Measurements from ENCODE around the gene CIBAR2. TPM values are rescaled to one million over a fixed set of nuclear protein-coding genes. Genes with fewer than 3 reads are reported as not detected.
"Not testable (repeated sequence)": the region's sequence is repeated elsewhere in the genome, so short reads cannot be mapped to it uniquely, and the experiment has no call there.

Gene CIBAR2
- total RNA-seq, 2 donors from 2014 or later: not detected

GRCh38 chr16:85054948-85055492 lies 57.3 kb downstream of the CIBAR2 start:
- no peaks in the 10 kb centered on the region for H3K36me3 ChIP-seq
- intact Hi-C loops (cut with DNase I): no loop called here
- TF ChIP-seq POLR2AphosphoS5 (IDR thresholded peaks at IDR 0.05): no peak
- no peak for TF ChIP-seq POLR2A (IDR thresholded peaks at IDR 0.05)
- TF ChIP-seq CTCF (IDR thresholded peaks at IDR 0.05): no peak
- no peaks in the 10 kb centered on the region for H3K4me1 ChIP-seq (replicated peaks)
- H3K9me3 ChIP-seq: no peaks in the 10 kb centered on the region
- peak overlapping the region; percentile 74 to 76 for H3K27ac ChIP-seq
- 53% methylated on average over 6 of the region's 6 CpGs for WGBS
- no peak for DNase-seq (ENCODE audit: low spot score)
- peak overlapping the region in 1 of 2 donors; percentile 7 for H3K4me3 ChIP-seq
- no peaks in the 10 kb centered on the region for H3K27me3 ChIP-seq (replicated peaks; ENCODE audit: insufficient read depth)

GRCh38 chr16:85054321-85054720 lies 58.0 kb downstream of the CIBAR2 start:
- H3K27me3 ChIP-seq (replicated peaks; ENCODE audit: insufficient read depth); H3K4me1 ChIP-seq (replicated peaks); H3K4me3 ChIP-seq; H3K9me3 ChIP-seq; DNase-seq (ENCODE audit: low spot score); H3K36me3 ChIP-seq; intact Hi-C loops (cut with DNase I): not testable (repeated sequence)
- peak overlapping the region; percentile 74 to 76 for H3K27ac ChIP-seq
- WGBS: 83% methylated on average over 3 of the region's 3 CpGs

- Histone ChIP-seq H3K36me3 (no peaks in the 10 kb centered on the region), H3K4me1 (replicated peaks) (peaks cover 5% of the 10 kb centered on the region), H3K27ac (no peak overlapping the region), H3K9me3 (no peaks in the 10 kb centered on the region), H3K4me3 (no peak overlapping the region), H3K27me3 (replicated peaks; ENCODE audit: insufficient read depth) (no peaks in the 10 kb centered on the region)
- TF ChIP-seq CTCF (IDR thresholded peaks at IDR 0.05) (no peak), POLR2AphosphoS5 (IDR thresholded peaks at IDR 0.05) (no peak), POLR2A (IDR thresholded peaks at IDR 0.05) (no peak)
- 90% methylated on average over 10 of the region's 10 CpGs for WGBS
- intact Hi-C loops (cut with DNase I): no loop called here
- no peak for DNase-seq (ENCODE audit: low spot score)
These were observed 59.7 kb downstream of the CIBAR2 start for GRCh38 chr16:85052536-85052935.

GRCh38 chr16:85051683-85052082 lies 60.6 kb downstream of the CIBAR2 start:
- no peak overlapping the region for H3K27ac ChIP-seq

GRCh38 chr16:85051067-85051581 lies 61.1 kb downstream of the CIBAR2 start:
- Histone ChIP-seq H3K4me1 (replicated peaks) (peaks cover 7% of the 10 kb centered on the region), H3K27me3 (replicated peaks; ENCODE audit: insufficient read depth) (no peaks in the 10 kb centered on the region), H3K36me3 (no peaks in the 10 kb centered on the region), H3K27ac (no peak overlapping the region), H3K4me3 (no peak overlapping the region), H3K9me3 (no peaks in the 10 kb centered on the region)
- no peak for DNase-seq (ENCODE audit: low spot score)
- WGBS: 65% methylated on average over 8 of the region's 8 CpGs
- intact Hi-C loops (cut with DNase I): no loop called here
- TF ChIP-seq POLR2AphosphoS5 (IDR thresholded peaks at IDR 0.05) (no peak), POLR2A (IDR thresholded peaks at IDR 0.05) (no peak), CTCF (IDR thresholded peaks at IDR 0.05) (no peak)

More at GRCh38 chr16:85051683-85052082, 60.6 kb downstream of the CIBAR2 start:
- no peak overlapping the region for H3K4me3 ChIP-seq
- 81% methylated on average over 8 of the region's 8 CpGs for WGBS
- no peak for DNase-seq (ENCODE audit: low spot score)
- intact Hi-C loops (cut with DNase I): no loop called here
- H3K36me3 ChIP-seq: no peaks in the 10 kb centered on the region
- H3K4me1 ChIP-seq (replicated peaks): peaks cover 7% of the 10 kb centered on the region
- no peaks in the 10 kb centered on the region for H3K27me3 ChIP-seq (replicated peaks; ENCODE audit: insufficient read depth)
- H3K9me3 ChIP-seq: no peaks in the 10 kb centered on the region
- TF ChIP-seq POLR2AphosphoS5 (IDR thresholded peaks at IDR 0.05): no peak
- TF ChIP-seq CTCF (IDR thresholded peaks at IDR 0.05): no peak
- TF ChIP-seq POLR2A (IDR thresholded peaks at IDR 0.05): no peak
